Activated CD4-positive, alpha-beta T cell treated with anti-CD3 and anti-CD28 coated beads, Interleukin-2, amount 50 U/mL, for 1 hour (primary cell): ENCODE results near the gene CEP20.

ENCODE experiments used
- DNase-seq: peaks from one replicate; pipeline ENCODE4 v3.0.0-alpha.2; 2020

CEP20 gene

DNA sequence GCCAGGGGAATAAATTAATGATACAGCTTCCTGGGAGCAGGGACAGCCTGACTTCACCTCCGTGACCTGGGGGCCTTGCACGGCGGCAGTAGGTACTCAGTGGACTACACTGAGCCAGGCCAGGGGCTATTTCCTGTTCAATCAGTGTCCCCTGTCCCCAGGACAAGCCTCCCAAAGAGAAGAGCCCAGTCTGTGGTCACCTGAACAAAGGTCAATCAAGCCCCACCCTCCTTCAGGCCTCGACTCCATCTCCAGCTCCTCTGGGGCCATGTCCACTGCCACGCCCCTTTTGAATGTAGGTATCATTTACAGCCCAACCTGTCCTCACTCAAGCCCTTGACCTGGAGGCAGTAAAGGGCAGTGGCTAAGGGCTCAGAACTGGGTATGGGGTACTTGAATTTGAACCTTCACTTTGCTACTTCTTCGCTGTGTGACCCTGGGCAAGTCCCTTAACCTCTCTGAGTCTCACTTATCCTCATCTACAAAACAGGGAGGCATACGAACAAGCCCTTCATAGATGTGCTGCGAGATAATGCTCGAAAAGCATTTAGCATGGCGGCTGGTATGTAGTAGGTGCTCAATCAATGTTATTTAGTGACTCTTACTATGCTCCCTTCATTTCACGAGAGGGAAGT, 60.6 kb downstream of the CEP20 start:
- DNase-seq: no peak

DNA sequence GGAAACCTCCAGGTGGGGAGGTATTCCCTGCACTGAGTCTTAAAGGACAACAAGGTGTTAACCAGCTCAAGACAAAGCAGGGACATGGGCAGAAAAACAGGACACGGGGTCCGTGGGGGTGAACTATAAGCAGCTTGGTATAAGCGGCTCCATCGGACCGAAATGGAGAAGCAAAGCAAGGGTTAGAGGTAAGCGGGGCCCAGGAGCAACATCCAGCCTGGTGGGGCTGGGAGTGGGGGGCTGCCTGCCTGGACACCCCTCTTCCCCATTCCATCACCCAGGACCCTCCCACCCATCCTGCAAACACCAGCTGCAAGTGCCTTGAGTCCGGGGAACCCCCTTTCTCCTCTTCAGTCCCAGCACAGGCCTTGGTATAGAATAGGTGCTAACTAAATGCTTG, 61.1 kb downstream of the CEP20 start:
- DNase-seq: no peak

DNA sequence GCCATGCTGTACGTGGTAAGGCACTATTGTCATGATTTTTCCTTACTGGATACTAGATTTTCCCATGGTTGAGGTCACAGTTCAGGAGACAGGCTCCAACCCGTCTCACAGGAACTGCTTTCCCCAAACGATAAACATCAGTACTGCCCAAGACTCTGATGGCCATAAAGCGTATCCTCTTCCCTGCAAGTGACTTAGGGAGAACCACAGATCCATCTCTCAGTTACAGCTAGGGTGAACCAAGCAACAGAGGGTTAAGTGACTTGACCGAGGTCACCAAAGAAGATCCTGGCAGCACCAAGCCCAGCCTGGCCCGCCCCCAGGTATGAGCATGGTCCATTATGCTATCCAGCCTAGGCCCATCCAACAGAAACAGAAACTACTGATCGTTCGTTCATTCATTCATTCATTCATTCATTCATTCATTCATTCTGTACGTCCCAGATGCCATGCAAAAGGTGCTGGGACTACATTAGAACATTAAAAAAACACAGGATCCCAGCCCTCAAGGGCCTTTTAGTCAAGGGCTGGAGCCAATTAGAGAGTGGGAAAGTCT, 62.6 kb downstream of the CEP20 start:
- no peak for DNase-seq

DNA sequence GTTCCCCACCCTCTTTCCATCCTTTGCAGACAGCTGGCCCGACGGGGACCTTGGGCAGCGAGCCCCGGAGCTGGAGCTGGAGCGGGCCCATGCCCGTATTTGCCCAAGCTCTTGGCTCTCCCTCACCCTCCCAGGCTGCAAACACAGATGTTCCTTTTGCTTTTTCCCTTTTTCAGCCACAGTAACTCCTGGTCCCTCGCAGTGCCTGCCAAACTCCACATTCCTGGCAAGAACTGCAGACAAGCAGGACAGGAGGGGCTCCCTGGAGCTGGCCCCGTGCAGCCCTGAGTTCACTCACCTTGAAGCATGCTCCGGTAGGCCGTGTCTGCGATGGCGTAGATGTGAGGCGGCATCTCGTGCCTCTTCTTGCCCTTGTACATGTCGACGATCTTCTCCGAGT, 65.4 kb downstream of the CEP20 start:
- DNase-seq: no peak

DNA sequence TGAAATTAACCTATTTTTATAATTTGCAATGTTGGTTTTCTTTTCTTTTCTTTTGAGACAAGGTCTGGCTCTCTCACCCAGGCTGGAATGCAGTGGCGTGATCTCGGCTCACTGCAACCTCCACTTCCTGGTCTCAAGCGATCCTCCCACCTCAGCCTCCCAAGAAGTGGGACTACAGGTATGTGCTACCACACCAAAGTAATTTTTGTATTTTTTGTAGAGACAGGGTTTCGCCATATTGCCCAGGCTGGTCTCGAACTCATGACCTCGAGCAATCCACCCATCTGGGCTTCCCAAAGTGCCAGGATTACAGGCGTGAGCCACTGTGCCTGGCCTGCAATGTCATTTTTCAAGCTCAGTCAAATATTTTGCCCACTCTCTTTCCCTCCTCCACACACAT, 67.6 kb downstream of the CEP20 start:
- no peak for DNase-seq

DNA sequence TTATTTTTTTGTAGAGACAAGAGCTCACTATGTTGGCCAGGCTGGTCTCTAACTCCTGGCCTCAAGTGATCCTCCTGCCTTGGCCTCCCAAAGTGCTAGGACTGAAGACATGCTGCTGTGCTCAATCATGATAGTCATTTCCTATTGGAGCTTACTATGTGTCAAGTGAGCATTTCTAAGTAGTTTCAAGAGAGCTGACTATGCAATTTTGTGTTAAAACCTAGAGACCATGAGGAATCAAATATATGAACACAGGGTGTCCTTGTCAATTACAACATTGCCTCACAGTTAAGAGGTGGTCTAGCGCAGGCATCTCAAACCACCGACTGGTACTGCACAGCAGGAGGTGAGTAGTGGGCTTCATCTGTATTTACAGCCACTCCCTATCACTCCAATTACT, 69.4 kb downstream of the CEP20 start:
- DNase-seq: no peak

DNA sequence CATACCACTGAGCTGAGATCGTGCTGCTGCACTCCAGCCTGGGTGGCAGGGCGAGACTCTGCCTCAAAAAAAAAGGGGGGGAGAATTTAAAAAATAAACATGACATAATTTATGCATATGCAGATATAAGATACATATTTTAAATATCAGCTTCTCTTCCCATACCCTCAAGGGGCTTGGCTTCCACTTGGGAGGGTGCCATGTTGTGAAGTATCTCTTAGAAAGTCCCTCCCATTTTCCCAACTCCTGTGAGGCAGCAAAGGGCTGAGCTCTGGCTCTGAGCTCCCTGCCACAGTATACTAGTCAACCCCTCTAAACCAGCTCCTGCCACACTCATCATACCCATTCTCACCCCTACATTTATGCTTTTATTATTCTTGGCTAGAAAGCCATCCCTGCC, 71.0 kb downstream of the CEP20 start:
- no peak for DNase-seq

DNA sequence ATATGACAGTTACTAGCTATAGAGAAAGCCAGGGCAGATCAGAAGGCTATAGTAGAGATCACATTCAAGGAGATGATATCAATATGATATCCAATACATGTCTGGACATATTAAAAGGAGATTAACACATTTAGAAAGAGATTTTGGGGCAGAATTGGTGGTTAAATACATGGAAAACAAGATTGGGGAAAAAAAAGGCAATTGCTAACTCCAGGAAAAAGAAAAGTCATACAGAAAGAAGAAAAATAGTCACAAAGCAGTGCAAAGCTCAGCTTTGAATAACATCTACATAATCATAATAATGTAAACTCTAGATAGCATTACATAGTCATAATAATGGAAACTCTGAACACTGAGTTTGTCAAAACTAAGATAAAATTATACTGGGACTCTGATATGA, 72.2 kb downstream of the CEP20 start:
- DNase-seq: no peak
